C4-2B (cell line): ENCODE measurements around the gene ADGRB3.

Experiments
- H3K27ac ChIP-seq: fragments of 450-650 bp; 2 replicates; pipeline ENCODE4 v1.5.1; 2017
- ZFX ChIP-seq: fragments of 450-650 bp; IDR thresholded peaks from 2 replicates; pipeline ENCODE4 v1.6.1; 2017
- TF ChIP-seq, protein P1 (sequence below): fragments of 450-650 bp; conservative IDR thresholded peaks from 2 replicates; pipeline ENCODE4 v1.5.1; 2017; ENCODE audit warnings: mild to moderate bottlenecking

The ADGRB3 gene

DNA sequence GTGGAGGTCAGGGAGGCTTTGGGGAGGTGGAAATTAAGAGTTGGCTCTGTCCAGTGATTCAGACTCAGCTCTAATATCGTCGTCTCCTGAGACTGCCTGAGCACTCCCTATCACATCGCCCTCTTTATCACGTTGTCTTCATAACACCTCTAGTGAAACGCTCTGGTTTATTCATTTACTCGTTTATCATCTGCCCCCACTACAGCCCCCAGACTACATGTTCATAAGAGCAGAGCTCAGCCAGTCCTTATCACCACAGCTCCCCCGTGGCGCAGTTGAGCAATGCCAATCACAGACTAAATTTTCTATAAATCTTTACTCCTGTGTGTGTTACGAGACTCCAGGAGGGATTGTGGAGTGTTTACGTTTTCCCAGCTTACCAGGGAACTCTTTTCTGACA lies 316.2 kb downstream of the ADGRB3 start:
- no peak for TF ChIP-seq ZFX
- TF ChIP-seq, protein P1, sequence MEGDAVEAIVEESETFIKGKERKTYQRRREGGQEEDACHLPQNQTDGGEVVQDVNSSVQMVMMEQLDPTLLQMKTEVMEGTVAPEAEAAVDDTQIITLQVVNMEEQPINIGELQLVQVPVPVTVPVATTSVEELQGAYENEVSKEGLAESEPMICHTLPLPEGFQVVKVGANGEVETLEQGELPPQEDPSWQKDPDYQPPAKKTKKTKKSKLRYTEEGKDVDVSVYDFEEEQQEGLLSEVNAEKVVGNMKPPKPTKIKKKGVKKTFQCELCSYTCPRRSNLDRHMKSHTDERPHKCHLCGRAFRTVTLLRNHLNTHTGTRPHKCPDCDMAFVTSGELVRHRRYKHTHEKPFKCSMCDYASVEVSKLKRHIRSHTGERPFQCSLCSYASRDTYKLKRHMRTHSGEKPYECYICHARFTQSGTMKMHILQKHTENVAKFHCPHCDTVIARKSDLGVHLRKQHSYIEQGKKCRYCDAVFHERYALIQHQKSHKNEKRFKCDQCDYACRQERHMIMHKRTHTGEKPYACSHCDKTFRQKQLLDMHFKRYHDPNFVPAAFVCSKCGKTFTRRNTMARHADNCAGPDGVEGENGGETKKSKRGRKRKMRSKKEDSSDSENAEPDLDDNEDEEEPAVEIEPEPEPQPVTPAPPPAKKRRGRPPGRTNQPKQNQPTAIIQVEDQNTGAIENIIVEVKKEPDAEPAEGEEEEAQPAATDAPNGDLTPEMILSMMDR: no peak
- no peak overlapping the region for H3K27ac ChIP-seq

GRCh38 chr6:68958327-68958726 lies 323.2 kb downstream of the ADGRB3 start:
- TF ChIP-seq, protein P1: peak; percentile 38
- no peak for TF ChIP-seq ZFX
- H3K27ac ChIP-seq: no peak overlapping the region

DNA sequence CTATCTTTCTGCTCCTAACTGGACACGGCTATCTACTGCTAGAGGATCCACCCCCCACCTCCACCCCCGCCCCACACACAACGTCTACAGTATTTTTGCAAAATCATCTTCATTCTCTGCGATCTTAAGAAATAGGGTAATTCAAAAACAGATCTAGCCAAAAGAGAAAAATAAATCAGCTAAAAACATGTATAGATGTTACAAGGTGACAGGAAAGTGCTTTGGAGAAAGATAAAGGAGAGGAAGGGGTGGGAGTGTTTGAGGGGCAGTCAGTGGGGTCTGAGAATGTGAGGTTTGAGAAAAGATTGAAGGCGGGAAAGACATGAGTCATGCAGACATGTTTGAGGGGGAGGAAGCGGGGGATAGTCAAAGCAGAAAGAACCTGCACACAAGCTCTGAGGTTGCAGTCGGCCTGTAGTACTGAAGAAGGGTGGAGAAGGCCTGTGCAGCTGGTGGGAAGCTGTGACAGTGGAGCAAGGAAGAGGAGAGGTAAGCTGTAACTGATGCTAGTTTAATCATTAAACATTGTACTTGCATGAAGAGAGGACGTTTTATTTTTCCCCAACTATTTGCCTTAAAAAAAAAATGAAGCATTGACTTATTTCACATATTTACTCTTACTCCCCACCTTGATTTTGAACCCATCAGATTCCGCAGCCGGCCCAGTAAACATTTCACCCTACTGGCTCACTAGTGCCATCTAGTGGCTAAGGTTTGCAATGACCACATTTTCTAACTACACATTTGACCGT lies 332.6 kb downstream of the ADGRB3 start:
- H3K27ac ChIP-seq: no peak overlapping the region
- TF ChIP-seq, protein P1: peak; percentile 91
- no peak for TF ChIP-seq ZFX

GRCh38 chr6:68968301-68968649 lies 333.2 kb downstream of the ADGRB3 start:
- TF ChIP-seq ZFX: no peak
- TF ChIP-seq, protein P1: peak; percentile 75
- no peak overlapping the region for H3K27ac ChIP-seq

GRCh38 chr6:68973066-68973465 lies 338.0 kb downstream of the ADGRB3 start:
- H3K27ac ChIP-seq: no peak overlapping the region
- TF ChIP-seq, protein P1: no peak
- no peak for TF ChIP-seq ZFX

DNA sequence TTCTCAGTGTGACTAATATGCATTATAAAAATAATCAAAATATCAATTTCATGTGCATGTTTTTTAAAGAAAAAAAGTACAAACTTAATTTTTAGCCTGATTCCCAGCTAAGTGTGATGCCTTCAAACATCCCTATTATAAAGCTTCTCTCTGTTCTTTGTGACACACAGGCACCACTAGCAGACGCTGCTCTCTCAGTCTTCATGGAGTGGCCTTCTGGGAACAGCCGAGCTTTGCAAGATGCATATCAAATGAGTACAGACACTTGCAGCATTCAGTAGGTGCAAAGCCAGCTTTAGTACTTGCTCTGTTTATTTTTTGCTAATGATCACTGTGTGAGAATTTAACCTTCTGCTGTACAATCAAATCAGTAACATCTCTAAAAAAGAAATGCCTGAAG lies 340.0 kb downstream of the ADGRB3 start:
- no peak overlapping the region for H3K27ac ChIP-seq
- TF ChIP-seq, protein P1: no peak
- TF ChIP-seq ZFX: no peak

DNA sequence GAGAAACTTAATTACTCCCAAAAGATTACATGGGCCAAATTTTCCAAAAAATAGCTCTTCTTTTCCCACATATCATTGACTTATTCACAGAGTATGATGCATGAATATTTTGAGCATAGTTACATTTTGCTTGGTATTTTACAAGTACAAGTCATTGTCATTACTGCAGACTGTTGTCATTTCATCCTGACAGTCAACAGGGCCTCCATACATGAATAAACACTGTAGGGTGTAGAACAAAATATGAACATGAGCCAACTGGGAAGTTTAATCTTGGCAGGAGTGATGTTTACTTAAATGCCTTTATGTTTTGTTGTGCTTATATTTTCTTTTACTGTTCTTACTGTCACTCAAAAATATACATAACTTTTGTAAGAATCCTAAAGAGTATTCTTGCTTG lies 340.7 kb downstream of the ADGRB3 start:
- no peak overlapping the region for H3K27ac ChIP-seq
- no peak for TF ChIP-seq ZFX
- TF ChIP-seq, protein P1: no peak
